Stimulated activated CD8-positive, alpha-beta memory T cell treated with anti-CD3 and anti-CD28 coated beads, Interleukin-12 subunit alpha, Interleukin-12 subunit beta, amount 100 ng/mL, for 4 hours (primary cell): ENCODE measurements around the gene GRID2.
"Not testable (repeated sequence)": the region's sequence is repeated elsewhere in the genome, so short reads cannot be mapped to it uniquely, and the experiment has no call there.

ENCODE experiments used
- DNase-seq: peaks from one replicate; pipeline ENCODE4 v3.0.0-alpha.2; 2020; ENCODE audit warnings: low read depth

GRID2 gene

DNA sequence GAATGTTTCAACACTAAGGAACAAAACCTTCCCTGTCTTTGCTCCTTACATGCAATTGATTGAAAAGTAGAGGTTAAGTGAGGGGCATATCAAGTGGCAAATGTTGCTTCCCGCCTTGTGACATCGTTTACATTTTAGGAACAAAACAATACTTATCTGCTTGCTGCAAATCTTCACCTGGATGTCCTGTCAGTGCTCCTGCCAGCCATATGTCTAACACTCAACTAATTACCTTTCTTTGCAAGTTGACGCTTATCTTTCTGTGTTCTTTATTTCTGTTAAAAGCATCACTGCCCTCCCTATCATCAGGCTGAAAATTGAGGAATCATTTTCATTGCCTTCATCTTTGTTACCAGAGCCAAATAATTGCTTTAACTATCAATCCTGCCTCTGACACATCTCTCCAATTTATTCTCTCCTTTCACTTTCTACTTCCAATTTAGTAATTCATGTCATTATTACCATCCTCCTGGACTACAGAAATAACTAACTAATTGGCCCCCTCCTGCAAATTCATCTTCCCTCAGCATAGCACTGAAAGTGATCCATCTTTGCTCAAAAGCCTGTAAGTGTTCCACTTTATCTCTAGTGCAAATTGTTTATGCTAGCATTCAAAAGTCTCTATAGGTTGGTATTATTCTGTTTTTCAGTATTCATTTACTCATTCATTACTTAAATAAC, 1226.1 kb downstream of the GRID2 start:
- DNase-seq = no peak

DNA sequence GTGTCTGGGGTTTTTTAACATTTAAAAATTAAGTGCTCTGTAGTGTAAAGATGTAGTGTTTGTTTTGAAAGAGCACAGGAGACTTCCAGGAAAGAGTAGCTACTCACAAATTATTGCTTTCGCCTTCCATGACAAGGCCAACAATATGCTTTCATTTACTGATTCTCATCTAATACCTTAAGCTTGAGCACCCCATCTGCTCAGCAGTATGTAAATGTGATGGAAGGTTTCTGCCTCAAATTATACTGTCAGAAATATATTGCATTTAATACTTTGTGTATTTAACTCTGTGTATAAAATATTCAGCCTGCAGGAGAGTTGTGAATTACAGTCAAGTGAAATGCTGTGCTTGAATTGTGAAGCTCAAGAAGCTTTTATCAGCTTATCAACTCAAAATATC, 1228.5 kb downstream of the GRID2 start:
- no peak for DNase-seq

DNA sequence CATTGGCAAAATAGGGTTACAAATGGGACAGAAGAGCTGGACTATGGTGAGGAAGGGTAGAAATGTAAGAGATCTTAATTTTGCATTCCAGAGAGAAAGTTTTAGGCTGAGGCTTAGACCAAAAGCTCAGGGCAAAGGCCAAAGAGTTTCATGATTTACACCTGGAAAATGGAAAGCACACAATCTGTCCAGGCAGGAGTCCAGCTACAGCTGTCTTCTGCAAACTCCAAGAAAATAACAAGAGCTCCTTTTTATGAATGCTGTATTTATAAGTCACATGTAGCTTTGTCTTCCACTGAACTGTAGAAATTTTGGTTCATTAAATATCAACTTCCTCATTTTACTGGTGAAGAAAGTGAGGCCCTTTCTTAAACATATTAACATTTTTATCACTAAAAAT, 1236.8 kb downstream of the GRID2 start:
- DNase-seq = no peak

DNA sequence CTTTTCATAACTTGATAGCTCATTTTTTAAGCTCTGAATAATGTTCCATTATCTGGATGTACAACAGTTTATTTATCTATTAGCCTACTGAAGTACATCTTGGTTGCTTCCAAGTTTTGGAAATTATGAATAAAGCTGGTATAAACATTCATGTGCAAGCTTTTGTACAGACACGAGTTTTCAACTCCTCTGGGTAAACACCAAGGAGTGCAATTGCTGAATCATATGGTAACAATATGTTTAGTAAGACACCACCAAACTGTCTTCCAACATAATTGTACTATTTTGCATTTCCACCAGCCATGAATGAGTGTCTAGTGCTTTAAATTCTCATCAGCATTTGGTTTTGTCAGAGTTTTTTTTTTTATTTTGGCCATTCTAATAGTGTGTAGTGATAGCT, 1258.1 kb downstream of the GRID2 start:
- DNase-seq = no peak

DNA sequence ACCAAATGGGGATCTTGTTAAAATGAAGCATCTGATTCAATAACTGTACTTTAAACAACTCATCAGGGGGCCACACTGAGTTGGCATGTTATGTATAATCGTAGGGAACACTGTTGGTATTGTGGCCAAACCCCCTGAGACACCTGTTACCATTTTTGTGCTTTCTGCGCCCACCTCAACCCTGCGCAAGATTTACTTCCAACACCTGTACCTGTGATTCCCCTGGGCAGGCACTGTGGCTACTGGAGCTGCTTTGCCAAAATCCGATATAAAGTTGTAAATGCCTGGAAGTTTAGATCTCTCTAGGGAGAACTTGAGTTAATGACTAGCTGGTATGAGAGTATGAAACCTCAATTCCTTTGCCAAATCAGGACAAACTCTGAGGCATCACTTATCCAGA, 1265.0 kb downstream of the GRID2 start:
- DNase-seq = no peak

DNA sequence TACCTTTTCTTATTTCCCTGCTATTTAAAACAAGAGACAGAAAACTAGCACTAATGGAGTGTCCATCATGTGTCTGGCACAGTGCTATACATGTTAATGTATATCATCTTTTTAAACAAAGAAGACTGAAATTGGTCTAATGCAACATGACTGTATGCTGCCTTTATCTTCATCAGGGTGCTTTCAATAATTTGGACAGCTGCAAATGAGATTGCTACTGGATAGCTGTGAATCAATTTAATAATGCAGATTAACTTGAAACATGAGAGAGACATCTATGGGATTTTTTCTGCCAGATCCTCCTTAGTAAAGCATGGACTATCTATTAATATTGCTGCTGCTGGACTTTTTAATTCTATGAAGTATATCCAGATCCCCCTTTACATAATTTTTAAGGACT, 1269.5 kb downstream of the GRID2 start:
- no peak for DNase-seq

DNA sequence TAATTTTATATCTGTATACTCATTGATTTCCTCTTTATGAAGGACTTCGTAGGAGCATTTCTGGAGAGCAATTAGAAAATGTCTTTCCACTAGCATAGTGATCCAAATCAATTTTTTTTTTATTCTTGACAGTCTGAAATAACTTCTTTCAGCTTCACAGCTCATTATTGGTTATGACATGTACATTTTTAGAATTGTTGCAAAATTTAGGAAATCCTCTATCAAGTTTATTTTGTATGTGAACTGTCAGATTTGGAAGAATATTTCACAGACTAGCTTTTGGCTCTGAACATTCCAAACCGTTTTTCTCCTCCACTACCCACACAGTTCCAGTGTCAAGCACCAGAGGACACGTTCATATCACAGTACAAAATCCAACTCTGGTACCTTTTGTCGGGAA, 1275.2 kb downstream of the GRID2 start:
- DNase-seq = no peak

DNA sequence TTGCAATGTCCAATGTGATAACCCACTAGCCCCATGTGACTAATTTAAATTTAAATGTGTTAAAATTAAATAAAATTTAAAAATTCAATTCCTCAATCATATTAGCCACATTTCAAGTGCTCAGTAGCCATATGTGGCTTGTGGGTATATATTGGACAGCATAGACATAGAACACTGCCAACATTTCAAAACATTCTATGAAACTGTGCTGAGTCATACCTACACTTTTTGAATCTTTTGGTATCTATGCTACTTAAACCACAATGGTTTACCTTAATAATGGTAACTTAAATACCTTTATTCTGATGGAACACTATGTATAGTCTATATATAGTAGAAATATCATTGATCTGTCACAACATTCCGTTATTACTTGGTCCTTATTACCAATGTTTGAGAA, 1301.4 kb downstream of the GRID2 start:
- DNase-seq = no peak

DNA sequence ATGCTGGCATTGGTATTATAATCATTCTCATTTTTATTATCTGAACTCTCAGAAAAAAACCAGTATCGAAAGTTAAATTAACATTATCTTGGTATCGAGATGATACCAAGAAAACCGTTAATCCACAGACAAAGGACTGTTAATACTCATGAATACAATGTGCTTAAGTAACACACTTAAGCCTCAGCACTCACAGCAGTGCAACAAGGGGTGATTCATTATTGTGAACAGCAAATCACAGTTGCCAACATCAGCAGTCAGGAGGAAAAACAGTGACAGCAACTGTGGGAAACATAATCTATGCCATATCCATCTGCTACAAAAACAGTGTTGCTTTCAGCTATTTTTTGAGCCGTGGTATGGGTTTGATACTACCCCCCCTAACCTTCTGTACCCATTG, 1313.8 kb downstream of the GRID2 start:
- no peak for DNase-seq

DNA sequence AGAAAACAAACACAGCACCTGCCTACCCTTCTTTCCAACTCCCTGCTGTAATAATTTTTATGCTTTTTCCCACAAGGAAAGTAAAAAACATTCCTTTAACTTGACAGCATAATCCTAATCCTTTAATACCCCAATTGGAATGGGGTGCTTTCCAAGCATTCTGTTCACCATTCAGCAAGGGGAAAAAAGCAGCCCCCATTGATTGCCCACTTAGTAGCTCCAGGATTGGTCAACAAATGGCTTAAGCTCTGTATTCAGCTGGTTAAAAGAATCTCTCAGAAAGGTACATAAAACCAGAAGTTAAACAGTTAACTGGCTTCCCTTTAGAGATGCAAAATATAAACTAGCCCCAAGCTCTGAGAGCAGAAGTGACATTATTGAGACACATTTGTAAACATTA, 1330.0 kb downstream of the GRID2 start:
- no peak for DNase-seq

DNA sequence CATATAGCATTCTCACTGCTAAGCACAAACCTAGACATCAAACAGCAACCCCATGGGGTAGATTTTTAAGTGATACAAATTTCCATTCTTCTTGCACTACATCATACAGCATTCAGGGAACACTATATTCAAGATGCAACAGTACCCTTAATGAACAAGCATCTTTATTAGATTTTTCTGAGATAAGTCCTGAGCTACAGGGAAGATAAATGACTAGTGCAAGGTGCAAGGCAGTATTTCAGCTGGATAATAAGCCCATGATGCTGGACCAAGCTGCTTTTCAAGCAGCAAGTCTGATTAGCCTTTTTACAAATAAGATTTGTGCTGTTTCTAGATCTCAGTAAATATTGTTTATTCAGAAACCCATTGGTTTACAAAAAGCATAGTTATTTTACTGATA, 1332.2 kb downstream of the GRID2 start:
- no peak for DNase-seq

DNA sequence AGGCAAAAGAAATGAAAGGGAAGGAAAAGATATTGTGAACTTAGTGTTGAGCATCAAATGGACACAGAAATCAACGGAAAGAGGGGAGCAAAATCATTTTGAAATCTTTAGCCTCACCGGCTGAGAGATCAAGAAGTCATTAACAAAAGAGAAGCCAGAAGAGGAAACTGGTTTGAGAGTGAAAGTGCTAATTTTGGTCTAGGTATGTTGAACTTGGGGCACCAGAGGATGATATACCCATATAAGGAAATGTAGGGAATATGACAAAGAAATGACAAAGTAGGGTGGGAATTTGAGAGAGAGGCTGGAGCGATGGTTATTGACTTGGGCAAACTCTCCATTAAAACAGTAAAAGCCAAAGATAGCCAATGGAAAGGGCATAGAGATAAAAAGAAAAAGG, 1341.4 kb downstream of the GRID2 start:
- no peak for DNase-seq

DNA sequence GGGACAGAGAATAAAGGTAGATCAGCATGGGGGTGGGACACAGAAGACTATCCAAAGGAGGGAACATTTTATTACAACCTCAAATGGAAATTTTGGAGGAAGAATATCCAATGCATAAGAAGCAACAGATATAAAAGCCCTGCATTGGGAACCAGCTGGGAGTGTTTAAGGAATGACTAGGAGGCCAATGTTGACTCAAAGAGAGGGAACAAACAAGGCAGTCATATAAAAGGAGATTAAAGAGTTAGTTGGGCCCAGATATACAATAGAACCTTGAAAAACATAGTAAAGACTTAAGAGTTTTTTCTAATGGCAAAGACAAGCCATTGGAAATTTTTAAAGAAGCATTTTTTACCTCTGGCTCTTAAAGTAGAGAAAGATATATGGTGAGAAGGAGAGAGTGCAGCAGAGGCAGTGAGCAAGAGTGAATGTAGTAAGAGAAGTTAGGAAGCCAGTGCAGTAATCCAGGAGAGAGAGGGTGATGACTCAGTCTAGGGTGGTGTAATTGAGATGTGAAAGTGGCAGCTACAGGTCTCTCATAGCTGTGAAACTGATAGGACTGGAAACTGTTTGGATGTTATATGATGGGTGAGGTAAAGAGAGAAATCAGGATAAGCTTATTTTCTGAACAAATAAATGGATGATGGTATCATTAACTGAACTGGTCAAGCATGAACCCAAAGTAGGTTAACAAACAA, 1342.6 kb downstream of the GRID2 start:
- DNase-seq = no peak

DNA sequence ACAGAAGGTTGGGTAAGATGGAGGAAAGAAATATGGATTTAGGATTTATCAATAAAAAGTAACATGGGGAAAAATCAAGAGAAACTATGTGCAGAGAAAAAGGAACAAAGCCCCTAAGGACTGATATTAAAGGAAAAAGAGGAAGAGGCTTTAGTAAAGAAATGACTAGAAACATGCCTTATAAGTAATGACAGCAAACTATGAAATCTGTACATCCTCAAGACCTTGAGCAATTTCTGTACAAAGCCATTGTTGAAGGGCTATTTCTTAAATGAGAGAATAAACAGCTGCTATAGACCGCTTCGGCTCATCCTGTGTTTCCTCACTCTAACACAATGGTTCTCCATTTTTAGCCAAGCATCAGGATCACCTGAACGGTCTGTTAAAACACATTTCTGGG, 1344.5 kb downstream of the GRID2 start:
- DNase-seq = no peak

DNA sequence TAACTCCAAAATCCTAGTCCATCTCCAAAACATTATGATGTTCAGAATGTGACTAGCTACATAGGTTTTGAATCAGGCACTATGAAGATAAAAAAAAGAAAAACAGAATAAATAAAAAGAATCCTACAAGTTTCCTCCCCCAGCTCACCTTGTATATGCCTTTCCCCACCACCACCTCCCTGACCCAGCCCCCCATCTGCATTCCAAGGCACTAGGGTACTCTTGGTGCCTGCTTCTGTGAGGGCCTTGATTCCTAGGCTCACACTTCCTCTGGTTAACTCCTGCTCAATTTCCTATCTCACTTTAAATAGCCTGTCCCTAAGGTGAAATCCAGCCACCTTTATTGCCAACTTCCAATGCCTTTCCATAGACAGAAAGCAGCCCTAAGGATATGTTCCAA, 1346.1 kb downstream of the GRID2 start:
- DNase-seq = no peak

DNA sequence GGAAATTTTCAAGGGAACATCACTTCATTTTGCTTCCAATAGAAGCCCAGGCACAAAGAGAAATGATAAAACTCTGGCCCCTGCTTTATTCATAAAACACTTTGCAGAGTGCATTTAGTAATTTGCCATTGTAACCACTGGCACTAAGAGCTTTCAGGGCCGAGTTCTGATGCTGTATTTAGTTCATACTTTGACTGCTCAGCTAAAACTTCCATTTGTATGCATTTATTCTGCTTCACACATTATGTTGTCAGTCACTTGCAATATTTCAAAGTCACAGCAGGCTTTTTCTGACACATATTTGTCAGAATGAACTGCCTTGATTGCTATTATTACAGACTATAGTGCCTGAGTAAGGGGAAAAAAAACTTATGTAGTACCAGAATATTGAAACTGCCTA, 1350.4 kb downstream of the GRID2 start:
- DNase-seq = no peak

DNA sequence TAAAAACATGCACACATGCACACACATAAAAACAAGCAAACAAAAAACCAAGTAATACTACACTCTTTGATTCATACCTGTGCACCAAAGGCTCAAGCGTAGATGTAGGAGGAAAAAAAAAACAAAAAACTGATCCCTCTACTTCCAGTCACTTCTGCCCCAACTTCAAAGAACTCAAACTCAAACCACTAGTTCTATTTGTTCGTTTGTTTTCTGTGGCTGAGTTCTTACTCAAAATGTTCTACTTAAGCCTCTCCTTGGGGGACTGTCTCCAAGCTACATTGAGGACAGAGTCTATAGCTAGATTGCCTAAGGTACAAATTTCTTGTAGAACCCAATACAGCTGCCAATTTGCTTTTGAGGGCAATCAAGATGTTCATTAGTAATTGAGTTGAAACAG, 1353.8 kb downstream of the GRID2 start:
- no peak for DNase-seq

DNA sequence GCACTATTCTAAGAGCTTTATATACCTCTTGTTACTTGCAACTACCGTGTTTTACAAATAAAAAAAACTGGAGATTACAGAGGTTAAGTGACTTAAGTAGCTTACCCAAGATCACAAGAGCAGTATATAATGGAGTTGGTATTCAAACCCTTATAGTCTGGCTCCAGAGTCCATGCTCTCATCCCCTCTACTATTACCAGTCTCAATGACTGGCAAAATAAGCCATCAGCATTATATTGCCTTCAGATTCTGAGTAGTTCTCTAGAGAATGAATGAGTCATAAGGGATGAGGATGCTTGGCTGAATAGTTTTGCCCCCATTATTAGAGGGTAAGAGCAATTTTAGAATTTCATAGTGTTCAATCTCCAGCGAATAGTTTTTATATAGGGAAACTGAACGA, 1354.7 kb downstream of the GRID2 start:
- DNase-seq = no peak

DNA sequence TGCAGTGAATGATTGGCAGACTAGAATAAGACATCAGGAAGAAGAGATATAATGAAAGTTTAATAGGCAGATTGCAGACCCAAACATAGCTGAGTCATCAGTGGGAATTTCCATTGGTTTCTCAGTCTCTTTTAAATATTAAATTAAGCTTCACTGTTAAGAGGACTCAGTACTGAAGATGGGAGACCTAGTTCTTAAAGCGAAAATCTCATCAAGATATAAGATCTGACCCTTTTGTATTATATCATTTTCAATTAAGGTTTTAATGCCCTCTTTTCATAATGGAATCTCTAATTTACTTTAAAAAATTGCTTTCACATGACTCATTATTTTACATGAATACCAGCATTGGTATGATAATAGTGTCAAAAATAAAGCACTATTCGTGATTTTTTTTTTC, 1355.9 kb downstream of the GRID2 start:
- no peak for DNase-seq

DNA sequence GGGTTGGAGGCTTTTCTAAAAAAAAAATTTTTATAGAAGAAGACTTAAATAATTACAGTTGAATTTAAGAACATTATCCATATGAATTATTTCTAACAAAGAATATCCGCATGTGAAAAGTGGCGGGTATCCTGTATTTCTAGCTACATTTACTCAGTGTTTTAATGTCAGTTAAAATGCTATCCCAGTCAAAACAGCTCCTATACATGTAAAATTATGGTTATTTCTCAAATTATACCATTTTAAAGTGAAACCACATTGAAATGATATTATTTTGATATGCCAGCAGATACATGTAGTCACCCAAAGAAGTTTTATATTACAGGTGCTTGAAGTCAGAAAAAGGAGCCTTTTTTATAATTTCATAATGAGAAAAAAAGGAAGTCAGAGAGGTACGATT, 1356.3 kb downstream of the GRID2 start:
- DNase-seq = no peak

DNA sequence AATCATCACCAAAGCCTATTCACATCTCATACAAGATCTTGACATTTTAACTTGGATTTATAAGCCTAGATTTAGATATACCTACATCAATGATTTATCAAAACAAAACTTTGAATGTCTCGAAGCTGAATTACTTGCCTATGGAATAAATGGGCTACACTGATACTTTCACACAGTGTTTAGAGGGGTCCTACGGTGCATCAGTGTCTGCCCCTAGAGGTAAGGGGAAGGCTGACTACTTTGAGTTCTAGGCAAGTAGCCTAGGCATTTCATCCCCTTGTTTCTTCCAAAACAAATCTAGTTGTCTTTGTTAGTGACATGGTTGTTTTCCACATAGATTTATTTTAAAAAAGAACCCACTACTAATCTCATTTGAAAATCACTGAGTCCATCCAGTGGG, 1366.7 kb downstream of the GRID2 start:
- no peak for DNase-seq

DNA sequence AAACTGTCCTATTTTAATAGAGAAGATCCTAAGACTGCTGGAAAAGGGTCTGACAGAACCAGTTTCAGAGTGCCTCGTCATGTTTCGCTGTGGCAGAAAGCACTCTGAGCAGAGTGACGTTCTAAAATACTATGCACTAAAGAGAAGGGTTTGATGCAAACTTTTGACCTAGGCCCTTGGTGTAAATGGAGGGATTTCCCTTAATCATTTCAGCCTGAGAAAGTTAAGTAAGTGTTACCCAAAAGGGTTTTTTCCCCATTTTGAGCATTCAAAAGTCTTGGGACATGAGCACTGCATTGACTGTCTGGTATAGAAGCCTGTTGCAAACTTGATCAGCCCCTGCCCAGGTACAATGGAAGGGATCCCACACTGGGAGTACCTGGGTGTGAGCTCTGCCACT, 1367.3 kb downstream of the GRID2 start:
- DNase-seq = no peak

DNA sequence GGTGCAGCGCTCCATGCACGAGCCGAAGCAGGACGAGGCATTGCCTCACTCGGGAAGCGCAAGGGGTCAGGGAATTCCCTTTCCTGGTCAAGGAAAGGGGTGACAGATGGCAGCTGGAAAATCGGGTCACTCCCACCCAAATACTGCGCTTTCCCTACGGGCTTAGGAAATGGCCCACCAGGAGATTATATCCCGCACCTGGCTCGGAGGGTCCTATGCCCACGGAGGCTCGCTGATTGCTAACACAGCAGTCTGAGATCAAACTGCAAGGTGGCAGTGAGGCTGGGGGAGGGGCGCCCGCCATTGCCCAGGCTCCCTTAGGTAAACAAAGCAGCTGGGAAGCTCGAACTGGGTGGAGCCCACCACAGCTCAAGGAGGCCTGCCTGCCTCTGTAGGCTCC, 1373.2 kb downstream of the GRID2 start:
- not testable (repeated sequence) for DNase-seq

DNA sequence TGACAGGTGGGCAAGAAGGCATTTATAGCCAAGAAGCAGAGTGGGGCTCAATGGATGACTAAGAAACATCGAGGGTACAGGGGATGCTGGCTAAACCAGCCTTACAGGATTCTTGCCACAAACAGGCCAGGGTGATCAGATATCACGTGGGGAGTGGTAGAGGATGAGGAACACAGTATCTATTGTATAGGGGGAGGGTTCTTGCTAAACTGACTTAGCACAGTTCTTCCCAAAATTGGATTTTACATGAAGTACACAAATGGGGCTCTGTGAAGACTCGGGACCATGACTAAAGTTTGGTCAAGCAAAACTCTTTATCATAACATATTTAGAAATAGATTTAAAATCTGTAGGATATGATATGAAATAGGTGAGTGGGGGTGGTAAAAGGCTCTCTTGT, 1380.8 kb downstream of the GRID2 start:
- DNase-seq = no peak
